ENCODE results near the gene TICAM2.

TICAM2 gene

DNA sequence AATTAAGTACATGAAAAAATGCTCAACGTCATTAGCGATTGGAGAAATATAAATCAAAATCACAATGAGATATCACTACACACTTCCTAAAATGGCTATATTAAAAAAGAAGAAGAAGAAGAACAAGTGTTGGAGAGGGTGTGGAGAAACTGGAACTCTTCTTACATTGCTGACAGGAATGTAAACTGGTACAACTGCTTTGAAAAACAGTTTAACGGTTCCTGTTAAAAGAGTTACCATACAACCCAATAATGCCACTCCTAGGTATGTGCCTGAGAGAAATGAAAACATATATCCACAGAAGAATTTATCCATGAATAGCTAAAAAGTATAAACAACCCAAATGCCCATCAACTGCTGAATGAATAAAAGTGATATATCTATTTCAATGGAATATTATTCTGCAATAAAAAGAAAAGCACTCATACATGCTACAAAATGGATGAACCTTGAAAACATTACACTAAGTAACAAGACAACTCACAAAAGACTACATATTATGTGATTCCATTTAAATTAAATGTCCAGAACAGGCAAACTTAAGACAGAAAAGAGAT is 66.7 kb downstream of the TICAM2 start:
- no peaks in the 10 kb centered on the region for H3K9me3 ChIP-seq (ENCODE audit: control insufficient read depth in 2 of 2, low read length in 2 of 2)
- no peak overlapping the region for H3K4me3 ChIP-seq (ENCODE audit: low read length in 2 of 2)
- H3K9ac ChIP-seq (ENCODE audit: low read length in 2 of 2), result no peak overlapping the region
- peaks cover 0 to 11% of the 10 kb centered on the region in 2 donors for H3K36me3 ChIP-seq (ENCODE audit: control insufficient read depth in 2 of 2, insufficient read depth in 2 of 2, low read length in 2 of 2)
- H3K27ac ChIP-seq (ENCODE audit: low read length), result no peak overlapping the region
- no peaks in the 10 kb centered on the region for H3K27me3 ChIP-seq (ENCODE audit: control insufficient read depth in 1 of 2, insufficient read depth in 2 of 2, low read length in 2 of 2)
- no peaks in the 10 kb centered on the region for H3K4me1 ChIP-seq (ENCODE audit: control insufficient read depth, insufficient read depth, low read length)

DNA sequence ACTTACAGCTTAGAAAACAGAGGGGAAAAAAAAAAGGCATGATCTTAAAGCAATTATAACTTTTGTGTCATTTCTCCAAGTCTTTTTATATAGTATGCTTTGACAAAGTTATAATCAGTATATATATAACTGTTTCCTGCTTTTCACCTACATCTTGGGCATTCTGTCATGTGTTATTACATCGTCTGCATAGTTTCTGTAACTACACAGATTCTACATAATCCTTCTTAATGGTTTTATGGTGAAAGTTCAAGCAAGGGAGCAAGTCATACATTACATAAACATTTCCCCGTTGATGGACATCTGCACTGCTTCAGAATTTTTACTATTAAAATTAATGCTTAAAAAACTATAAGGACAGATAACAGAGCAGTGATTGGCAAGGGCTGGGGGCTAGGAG is 69.8 kb downstream of the TICAM2 start:
- H3K36me3 ChIP-seq (ENCODE audit: control insufficient read depth in 2 of 2, insufficient read depth in 2 of 2, low read length in 2 of 2), result peaks cover 0 to 3% of the 10 kb centered on the region in 2 donors
- no peak overlapping the region for H3K9ac ChIP-seq (ENCODE audit: low read length in 2 of 2)
- no peaks in the 10 kb centered on the region for H3K27me3 ChIP-seq (ENCODE audit: control insufficient read depth in 1 of 2, insufficient read depth in 2 of 2, low read length in 2 of 2)
- no peak overlapping the region for H3K27ac ChIP-seq (ENCODE audit: low read length)
- H3K4me1 ChIP-seq (ENCODE audit: control insufficient read depth, insufficient read depth, low read length), result no peaks in the 10 kb centered on the region
- no peaks in the 10 kb centered on the region for H3K9me3 ChIP-seq (ENCODE audit: control insufficient read depth in 2 of 2, low read length in 2 of 2)
- no peak overlapping the region for H3K4me3 ChIP-seq (ENCODE audit: low read length in 2 of 2)

DNA sequence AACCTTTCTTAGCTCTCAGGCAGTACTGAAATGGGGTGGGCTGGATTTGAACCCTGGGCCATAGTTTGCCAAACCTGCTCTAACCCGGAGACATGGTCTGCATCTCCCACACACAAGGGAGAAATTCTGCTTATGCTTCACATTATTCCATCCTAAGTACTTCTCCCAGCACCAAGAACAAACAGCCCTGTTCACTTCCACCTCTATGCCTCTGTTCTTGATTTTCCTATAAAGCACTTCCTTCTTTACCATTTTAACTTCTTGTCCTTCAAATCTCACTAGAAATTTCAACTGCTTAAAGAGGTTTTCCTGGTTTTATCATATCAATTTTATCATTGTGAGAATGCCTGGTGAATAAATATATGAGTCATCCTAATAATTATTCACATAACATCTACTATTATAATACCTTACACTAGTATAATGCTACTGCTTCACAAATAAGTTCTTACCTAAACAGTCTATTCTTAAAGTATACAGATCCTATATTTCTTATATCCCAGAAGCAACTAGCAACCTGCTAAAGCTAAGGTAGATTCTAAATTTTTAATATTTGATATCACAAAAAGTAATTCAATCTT is 70.4 kb downstream of the TICAM2 start:
- peaks cover 2% of the 10 kb centered on the region for H3K4me1 ChIP-seq (ENCODE audit: control insufficient read depth, insufficient read depth, low read length)
- H3K4me3 ChIP-seq (ENCODE audit: low read length in 2 of 2), result no peak overlapping the region
- H3K36me3 ChIP-seq (ENCODE audit: control insufficient read depth in 2 of 2, insufficient read depth in 2 of 2, low read length in 2 of 2), result peaks cover 0 to 3% of the 10 kb centered on the region in 2 donors
- no peaks in the 10 kb centered on the region for H3K9me3 ChIP-seq (ENCODE audit: control insufficient read depth in 2 of 2, low read length in 2 of 2)
- no peaks in the 10 kb centered on the region for H3K27me3 ChIP-seq (ENCODE audit: control insufficient read depth in 1 of 2, insufficient read depth in 2 of 2, low read length in 2 of 2)
- no peak overlapping the region for H3K9ac ChIP-seq (ENCODE audit: low read length in 2 of 2)
- H3K27ac ChIP-seq (ENCODE audit: low read length), result no peak overlapping the region

DNA sequence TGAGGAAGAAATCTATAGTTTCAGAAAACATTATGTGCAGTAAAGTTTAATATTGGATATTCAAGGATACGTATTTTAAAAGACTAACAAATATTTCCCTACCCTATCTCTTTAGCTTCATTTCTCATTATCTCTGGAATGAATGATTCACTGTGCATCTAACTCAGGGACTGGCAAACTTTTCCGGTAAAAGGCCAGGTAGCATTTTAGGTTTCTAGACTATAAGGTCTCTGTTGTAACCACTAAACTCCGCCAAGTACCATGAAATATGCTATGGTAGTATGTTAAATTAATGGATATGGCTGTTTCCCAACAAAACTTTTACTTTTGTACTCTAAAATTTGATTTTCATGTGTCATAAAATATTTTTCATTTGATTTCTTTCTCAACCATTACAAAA is 70.9 kb downstream of the TICAM2 start:
- H3K9me3 ChIP-seq (ENCODE audit: control insufficient read depth in 2 of 2, low read length in 2 of 2), result no peaks in the 10 kb centered on the region
- no peak overlapping the region for H3K9ac ChIP-seq (ENCODE audit: low read length in 2 of 2)
- no peak overlapping the region for H3K4me3 ChIP-seq (ENCODE audit: low read length in 2 of 2)
- H3K27me3 ChIP-seq (ENCODE audit: control insufficient read depth in 1 of 2, insufficient read depth in 2 of 2, low read length in 2 of 2), result no peaks in the 10 kb centered on the region
- H3K27ac ChIP-seq (ENCODE audit: low read length), result no peak overlapping the region
- peaks cover 5% of the 10 kb centered on the region for H3K4me1 ChIP-seq (ENCODE audit: control insufficient read depth, insufficient read depth, low read length)
- peaks cover 0 to 3% of the 10 kb centered on the region in 2 donors for H3K36me3 ChIP-seq (ENCODE audit: control insufficient read depth in 2 of 2, insufficient read depth in 2 of 2, low read length in 2 of 2)

DNA sequence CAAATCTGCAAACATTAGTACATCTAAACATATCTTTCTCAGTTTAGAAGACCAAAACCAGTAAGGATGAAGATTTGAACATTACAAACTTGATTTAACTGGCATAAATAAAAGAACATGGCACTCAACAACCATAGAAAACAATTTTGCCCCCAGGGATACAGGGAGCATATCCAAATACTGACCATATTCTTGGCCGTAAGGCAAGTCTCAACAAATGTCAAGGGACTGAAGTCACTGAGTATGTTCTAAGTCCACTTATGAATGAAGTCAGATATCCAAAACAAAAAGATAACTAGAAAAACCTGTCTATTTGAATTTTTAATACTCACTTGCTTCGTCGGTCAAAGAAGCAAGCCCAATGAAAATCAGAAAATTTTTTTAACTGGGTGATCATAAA is 71.9 kb downstream of the TICAM2 start:
- H3K9me3 ChIP-seq (ENCODE audit: control insufficient read depth in 2 of 2, low read length in 2 of 2), result no peaks in the 10 kb centered on the region
- no peak overlapping the region for H3K9ac ChIP-seq (ENCODE audit: low read length in 2 of 2)
- no peaks in the 10 kb centered on the region for H3K27me3 ChIP-seq (ENCODE audit: control insufficient read depth in 1 of 2, insufficient read depth in 2 of 2, low read length in 2 of 2)
- H3K36me3 ChIP-seq (ENCODE audit: control insufficient read depth in 2 of 2, insufficient read depth in 2 of 2, low read length in 2 of 2), result peaks cover 0 to under 1% of the 10 kb centered on the region in 2 donors
- H3K4me1 ChIP-seq (ENCODE audit: control insufficient read depth, insufficient read depth, low read length), result peaks cover 5% of the 10 kb centered on the region
- H3K27ac ChIP-seq (ENCODE audit: low read length), result no peak overlapping the region
- H3K4me3 ChIP-seq (ENCODE audit: low read length in 2 of 2), result no peak overlapping the region

Measured in stomach smooth muscle (tissue), 2 donors.